ENCODE measurements around the gene DISC1.

The DISC1 gene

GRCh38 chr1:231993968-231994455, 367.4 kb downstream of the DISC1 start:
- TF ChIP-seq TAF1 (IDR thresholded peaks at IDR 0.05; ENCODE audit: borderline replicate concordance, low read depth, low read length) = no peak
- TF ChIP-seq POLR2AphosphoS5 (IDR thresholded peaks at IDR 0.05; ENCODE audit: low read depth, low read length) = no peak
- TF ChIP-seq POLR2A (IDR thresholded peaks at IDR 0.05; ENCODE audit: low read depth, low read length) = no peak
- DNase-seq (ENCODE audit: insufficient read length) (no peak), FAIRE-seq (no peak)

GRCh38 chr1:231998791-231999190, 372.2 kb downstream of the DISC1 start:
- no peak for DNase-seq (ENCODE audit: insufficient read length)
- FAIRE-seq = no peak
- no peak for TF ChIP-seq POLR2AphosphoS5 (IDR thresholded peaks at IDR 0.05; ENCODE audit: low read depth, low read length)
- no peak for TF ChIP-seq TAF1 (IDR thresholded peaks at IDR 0.05; ENCODE audit: borderline replicate concordance, low read depth, low read length)
- no peak for TF ChIP-seq POLR2A (IDR thresholded peaks at IDR 0.05; ENCODE audit: low read depth, low read length)

- TF ChIP-seq POLR2A (IDR thresholded peaks at IDR 0.05; ENCODE audit: low read depth, low read length) (no peak), TAF1 (IDR thresholded peaks at IDR 0.05; ENCODE audit: borderline replicate concordance, low read depth, low read length) (no peak), POLR2AphosphoS5 (IDR thresholded peaks at IDR 0.05; ENCODE audit: low read depth, low read length) (no peak)
- DNase-seq (ENCODE audit: insufficient read length) = no peak
- no peak for FAIRE-seq
These were observed 378.7 kb downstream of the DISC1 start for GRCh38 chr1:232005300-232005699.

- DNase-seq (ENCODE audit: insufficient read length) = no peak
- TF ChIP-seq POLR2AphosphoS5 (IDR thresholded peaks at IDR 0.05; ENCODE audit: low read depth, low read length) = no peak
- no peak for TF ChIP-seq POLR2A (IDR thresholded peaks at IDR 0.05; ENCODE audit: low read depth, low read length)
- TF ChIP-seq TAF1 (IDR thresholded peaks at IDR 0.05; ENCODE audit: borderline replicate concordance, low read depth, low read length) = no peak
- FAIRE-seq = no peak
These were observed 383.2 kb downstream of the DISC1 start for GRCh38 chr1:232009741-232010140.

- FAIRE-seq = no peak
- TF ChIP-seq POLR2AphosphoS5 (IDR thresholded peaks at IDR 0.05; ENCODE audit: low read depth, low read length) (no peak), POLR2A (IDR thresholded peaks at IDR 0.05; ENCODE audit: low read depth, low read length) (no peak), TAF1 (IDR thresholded peaks at IDR 0.05; ENCODE audit: borderline replicate concordance, low read depth, low read length) (no peak)
- no peak for DNase-seq (ENCODE audit: insufficient read length)
These were observed 385.4 kb downstream of the DISC1 start for GRCh38 chr1:232011961-232012360.

GRCh38 chr1:232012773-232013386, 386.3 kb downstream of the DISC1 start:
- DNase-seq (ENCODE audit: insufficient read length) (no peak), FAIRE-seq (no peak)
- TF ChIP-seq POLR2A (IDR thresholded peaks at IDR 0.05; ENCODE audit: low read depth, low read length) (no peak), TAF1 (IDR thresholded peaks at IDR 0.05; ENCODE audit: borderline replicate concordance, low read depth, low read length) (no peak), POLR2AphosphoS5 (IDR thresholded peaks at IDR 0.05; ENCODE audit: low read depth, low read length) (no peak)

- FAIRE-seq (no peak), DNase-seq (ENCODE audit: insufficient read length) (no peak)
- TF ChIP-seq TAF1 (IDR thresholded peaks at IDR 0.05; ENCODE audit: borderline replicate concordance, low read depth, low read length) = no peak
- TF ChIP-seq POLR2A (IDR thresholded peaks at IDR 0.05; ENCODE audit: low read depth, low read length) = no peak
- no peak for TF ChIP-seq POLR2AphosphoS5 (IDR thresholded peaks at IDR 0.05; ENCODE audit: low read depth, low read length)
These were observed 388.4 kb downstream of the DISC1 start for GRCh38 chr1:232014941-232015340.

GRCh38 chr1:232016616-232017015, 390.0 kb downstream of the DISC1 start:
- FAIRE-seq = no peak
- DNase-seq (ENCODE audit: insufficient read length) = no peak
- TF ChIP-seq TAF1 (IDR thresholded peaks at IDR 0.05; ENCODE audit: borderline replicate concordance, low read depth, low read length) (no peak), POLR2AphosphoS5 (IDR thresholded peaks at IDR 0.05; ENCODE audit: low read depth, low read length) (no peak), POLR2A (IDR thresholded peaks at IDR 0.05; ENCODE audit: low read depth, low read length) (no peak)

- FAIRE-seq (no peak), DNase-seq (ENCODE audit: insufficient read length) (no peak)
- TF ChIP-seq POLR2A (IDR thresholded peaks at IDR 0.05; ENCODE audit: low read depth, low read length) (no peak), TAF1 (IDR thresholded peaks at IDR 0.05; ENCODE audit: borderline replicate concordance, low read depth, low read length) (no peak), POLR2AphosphoS5 (IDR thresholded peaks at IDR 0.05; ENCODE audit: low read depth, low read length) (no peak)
These were observed 390.5 kb downstream of the DISC1 start for GRCh38 chr1:232017057-232017456.

GRCh38 chr1:232017759-232018158, 391.2 kb downstream of the DISC1 start:
- TF ChIP-seq POLR2AphosphoS5 (IDR thresholded peaks at IDR 0.05; ENCODE audit: low read depth, low read length) (no peak), TAF1 (IDR thresholded peaks at IDR 0.05; ENCODE audit: borderline replicate concordance, low read depth, low read length) (no peak), POLR2A (IDR thresholded peaks at IDR 0.05; ENCODE audit: low read depth, low read length) (no peak)
- FAIRE-seq = no peak
- no peak for DNase-seq (ENCODE audit: insufficient read length)

GRCh38 chr1:232018231-232019025, 391.8 kb downstream of the DISC1 start:
- TF ChIP-seq POLR2AphosphoS5 (IDR thresholded peaks at IDR 0.05; ENCODE audit: low read depth, low read length) = no peak
- FAIRE-seq = no peak
- no peak for DNase-seq (ENCODE audit: insufficient read length)

GRCh38 chr1:232019026-232019340, 392.4 kb downstream of the DISC1 start:
- FAIRE-seq = no peak
- no peak for TF ChIP-seq POLR2AphosphoS5 (IDR thresholded peaks at IDR 0.05; ENCODE audit: low read depth, low read length)
- no peak for TF ChIP-seq TAF1 (IDR thresholded peaks at IDR 0.05; ENCODE audit: borderline replicate concordance, low read depth, low read length)
- TF ChIP-seq POLR2A (IDR thresholded peaks at IDR 0.05; ENCODE audit: low read depth, low read length) = no peak
- DNase-seq (ENCODE audit: insufficient read length) = no peak

All from GM12892 (cell line).